Measurements from ENCODE around the gene WDR41.
"Not testable (repeated sequence)": the region's sequence is repeated elsewhere in the genome, so short reads cannot be mapped to it uniquely, and the experiment has no call there.

DNA sequence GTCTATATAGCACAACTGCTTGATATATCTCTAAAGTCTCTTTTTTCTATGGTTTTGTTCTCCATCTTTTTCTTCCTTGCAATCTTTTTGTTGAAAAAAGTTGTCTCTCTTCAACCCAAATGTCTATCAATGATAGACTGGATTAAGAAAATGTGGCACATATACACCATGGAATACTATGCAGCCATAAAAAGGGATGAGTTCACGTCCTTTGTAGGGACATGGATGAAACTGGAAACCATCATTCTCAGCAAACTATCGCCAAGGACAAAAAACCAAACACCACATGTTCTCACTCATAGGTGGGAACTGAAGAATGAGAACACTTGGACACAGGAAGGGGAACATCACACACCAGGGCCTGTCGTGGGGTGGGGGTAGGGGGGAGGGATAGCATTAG is 23.2 kb downstream of the WDR41 start:
- TF ChIP-seq, protein P1, sequence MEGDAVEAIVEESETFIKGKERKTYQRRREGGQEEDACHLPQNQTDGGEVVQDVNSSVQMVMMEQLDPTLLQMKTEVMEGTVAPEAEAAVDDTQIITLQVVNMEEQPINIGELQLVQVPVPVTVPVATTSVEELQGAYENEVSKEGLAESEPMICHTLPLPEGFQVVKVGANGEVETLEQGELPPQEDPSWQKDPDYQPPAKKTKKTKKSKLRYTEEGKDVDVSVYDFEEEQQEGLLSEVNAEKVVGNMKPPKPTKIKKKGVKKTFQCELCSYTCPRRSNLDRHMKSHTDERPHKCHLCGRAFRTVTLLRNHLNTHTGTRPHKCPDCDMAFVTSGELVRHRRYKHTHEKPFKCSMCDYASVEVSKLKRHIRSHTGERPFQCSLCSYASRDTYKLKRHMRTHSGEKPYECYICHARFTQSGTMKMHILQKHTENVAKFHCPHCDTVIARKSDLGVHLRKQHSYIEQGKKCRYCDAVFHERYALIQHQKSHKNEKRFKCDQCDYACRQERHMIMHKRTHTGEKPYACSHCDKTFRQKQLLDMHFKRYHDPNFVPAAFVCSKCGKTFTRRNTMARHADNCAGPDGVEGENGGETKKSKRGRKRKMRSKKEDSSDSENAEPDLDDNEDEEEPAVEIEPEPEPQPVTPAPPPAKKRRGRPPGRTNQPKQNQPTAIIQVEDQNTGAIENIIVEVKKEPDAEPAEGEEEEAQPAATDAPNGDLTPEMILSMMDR (IDR thresholded peaks at IDR 0.05; ENCODE audit: low read depth, low read length) = not testable (repeated sequence)
- TF ChIP-seq EZH2phosphoT487 (IDR thresholded peaks at IDR 0.05; ENCODE audit: low read depth) = not testable (repeated sequence)

Measured in OCI-LY3 (cell line).